Ectodermal cell (in vitro differentiated cells): Measurements from ENCODE around the gene PRSS48.
"Not testable (repeated sequence)": the region's sequence is repeated elsewhere in the genome, so short reads cannot be mapped to it uniquely, and the experiment has no call there.

Source experiments
- H3K27ac ChIP-seq: 2 replicates; pipeline ENCODE4 v1.7.0; 2013; ENCODE audit warnings: mild to moderate bottlenecking, low read depth, low read length; ENCODE audit not compliant: insufficient read depth, poor library complexity, severe bottlenecking
- H3K27me3 ChIP-seq: 2 replicates; pipeline ENCODE4 v1.7.0; 2013; ENCODE audit warnings: mild to moderate bottlenecking, low read length; ENCODE audit not compliant: insufficient read depth, control insufficient read depth, poor library complexity, severe bottlenecking
- H3K36me3 ChIP-seq: one replicate; pipeline ENCODE4 v1.7.0; 2013; ENCODE audit warnings: low read length; ENCODE audit not compliant: control insufficient read depth, insufficient read depth
- H3K4me1 ChIP-seq: one replicate; pipeline ENCODE4 v1.7.0; 2013; ENCODE audit warnings: low read length; ENCODE audit not compliant: control insufficient read depth, insufficient read depth
- H3K4me3 ChIP-seq: 2 replicates; pipeline ENCODE4 v1.7.0; 2013; ENCODE audit warnings: low read depth, low read length, control low read depth; ENCODE audit not compliant: insufficient read depth
- H3K9me3 ChIP-seq: 2 replicates; pipeline ENCODE4 v1.7.0; 2013; ENCODE audit warnings: mild to moderate bottlenecking, low read length, moderate library complexity; ENCODE audit not compliant: control insufficient read depth
- WGBS, 2 experiments: methylation state at CpG; one replicate each; pipeline ENCODE4 v1.1.7; 2013; ENCODE audit warnings: missing lambda C conversion rate in 2 of 2; 5-methylcytosine and 5-hydroxymethylcytosine counted together

PRSS48 gene

GRCh38 chr4:151314010-151314355, 37.0 kb downstream of the PRSS48 start:
- no peaks in the 10 kb centered on the region for H3K4me1 ChIP-seq
- H3K4me3 ChIP-seq: no peak overlapping the region
- no peaks in the 10 kb centered on the region for H3K9me3 ChIP-seq
- 96 to 100% methylated on average over 1 of the region's 1 CpG for WGBS, 2 experiments
- no peaks in the 10 kb centered on the region for H3K36me3 ChIP-seq
- no peak overlapping the region for H3K27ac ChIP-seq
- H3K27me3 ChIP-seq: no peaks in the 10 kb centered on the region

GRCh38 chr4:151314479-151314878, 37.5 kb downstream of the PRSS48 start:
- no peaks in the 10 kb centered on the region for H3K9me3 ChIP-seq
- 83 to 93% methylated on average over 1 of the region's 1 CpG for WGBS, 2 experiments
- H3K27me3 ChIP-seq: no peaks in the 10 kb centered on the region
- no peaks in the 10 kb centered on the region for H3K4me1 ChIP-seq
- H3K27ac ChIP-seq: no peak overlapping the region
- no peak overlapping the region for H3K4me3 ChIP-seq
- H3K36me3 ChIP-seq: no peaks in the 10 kb centered on the region

GRCh38 chr4:151315212-151315886, 38.4 kb downstream of the PRSS48 start:
- peaks cover 3% of the 10 kb centered on the region for H3K36me3 ChIP-seq
- no peaks in the 10 kb centered on the region for H3K9me3 ChIP-seq
- H3K27ac ChIP-seq: no peak overlapping the region
- 95 to 100% methylated on average over 1 to 2 of the region's 2 CpGs for WGBS, 2 experiments
- H3K4me3 ChIP-seq: no peak overlapping the region
- no peaks in the 10 kb centered on the region for H3K27me3 ChIP-seq
- H3K4me1 ChIP-seq: no peaks in the 10 kb centered on the region

- H3K9me3 ChIP-seq: no peaks in the 10 kb centered on the region
- H3K36me3 ChIP-seq: peaks cover 3% of the 10 kb centered on the region
- H3K4me3 ChIP-seq: no peak overlapping the region
- no peaks in the 10 kb centered on the region for H3K27me3 ChIP-seq
- WGBS, 2 experiments: 70 to 85% methylated on average over 2 of the region's 2 CpGs
- H3K4me1 ChIP-seq: peaks cover 4% of the 10 kb centered on the region
- no peak overlapping the region for H3K27ac ChIP-seq
Observed at GRCh38 chr4:151316645-151317044, 39.7 kb downstream of the PRSS48 start.

GRCh38 chr4:151318307-151319006, 41.5 kb downstream of the PRSS48 start:
- WGBS, 2 experiments: 80 to 83% methylated on average over 1 of the region's 1 CpG

GRCh38 chr4:151319490-151319889, 42.5 kb downstream of the PRSS48 start:
- H3K4me1 ChIP-seq: peaks cover 10% of the 10 kb centered on the region
- 94 to 100% methylated on average over 1 of the region's 1 CpG for WGBS, 2 experiments
- no peaks in the 10 kb centered on the region for H3K9me3 ChIP-seq
- H3K27ac ChIP-seq: no peak overlapping the region
- no peaks in the 10 kb centered on the region for H3K27me3 ChIP-seq
- H3K4me3 ChIP-seq: no peak overlapping the region
- peaks cover 3% of the 10 kb centered on the region for H3K36me3 ChIP-seq

More at GRCh38 chr4:151318307-151319006, 41.5 kb downstream of the PRSS48 start:
- no peak overlapping the region for H3K27ac ChIP-seq
- H3K9me3 ChIP-seq: no peaks in the 10 kb centered on the region
- no peaks in the 10 kb centered on the region for H3K27me3 ChIP-seq
- H3K4me3 ChIP-seq: no peak overlapping the region
- H3K4me1 ChIP-seq: peaks cover 4% of the 10 kb centered on the region
- peaks cover 3% of the 10 kb centered on the region for H3K36me3 ChIP-seq

- H3K9me3 ChIP-seq: no peaks in the 10 kb centered on the region
- 93 to 95% methylated on average over 1 of the region's 1 CpG for WGBS, 2 experiments
- peaks cover 10% of the 10 kb centered on the region for H3K27me3 ChIP-seq
- peaks cover 10% of the 10 kb centered on the region for H3K4me1 ChIP-seq
- H3K36me3 ChIP-seq: peaks cover 3% of the 10 kb centered on the region
- no peak overlapping the region for H3K4me3 ChIP-seq
- no peak overlapping the region for H3K27ac ChIP-seq
Observed at GRCh38 chr4:151321586-151321985, 44.6 kb downstream of the PRSS48 start.

- H3K4me3 ChIP-seq, H3K36me3 ChIP-seq, H3K9me3 ChIP-seq, H3K27ac ChIP-seq: not testable (repeated sequence)
- 86 to 92% methylated on average over 4 of the region's 4 CpGs for WGBS, 2 experiments
- Histone ChIP-seq H3K4me1 (peaks cover 10% of the 10 kb centered on the region), H3K27me3 (peaks cover 10% of the 10 kb centered on the region)
Observed at GRCh38 chr4:151322161-151322560, 45.2 kb downstream of the PRSS48 start.

- Histone ChIP-seq H3K9me3 (no peaks in the 10 kb centered on the region), H3K36me3 (peaks cover 3% of the 10 kb centered on the region), H3K4me3 (no peak overlapping the region), H3K4me1 (peaks cover 10% of the 10 kb centered on the region), H3K27me3 (peaks cover 10% of the 10 kb centered on the region), H3K27ac (no peak overlapping the region)
Observed at GRCh38 chr4:151322570-151322969, 45.6 kb downstream of the PRSS48 start.

GRCh38 chr4:151323667-151324066, 46.7 kb downstream of the PRSS48 start:
- Histone ChIP-seq H3K4me3 (peak overlapping the region; percentile 72), H3K4me1 (peaks cover 10% of the 10 kb centered on the region), H3K36me3 (peaks cover 3% of the 10 kb centered on the region), H3K27me3 (peaks cover 10% of the 10 kb centered on the region), H3K9me3 (no peaks in the 10 kb centered on the region), H3K27ac (no peak overlapping the region)
- 63% methylated on average over 1 of the region's 1 CpG; no CpG with 5 or more reads in 1 of the 2 experiments for WGBS, 2 experiments
